Occipital lobe (tissue), 2 donors: ENCODE measurements around the gene OGFOD2. TPM values are rescaled to one million over a fixed set of nuclear protein-coding genes. Genes with fewer than 3 reads are reported as not detected.

Experiments
- DNase-seq: peaks from one replicate; lab custom pipeline; 2025; lab: John Stamatoyannopoulos, UW
- total RNA-seq: library from RNA; depleted of rRNA; stranded (reverse); fragments of >200 nt; gene quantifications from one replicate; pipeline ENCODE4 v1.2.3, GENCODE V29; 2014

OGFOD2 gene
- total RNA-seq, 1 donor from 2014 or later, result 3.3 TPM

- DNase-seq, result no peak
These were observed 23.6 kb upstream of the OGFOD2 start for GRCh38 chr12:122951406-122951805.

- peak; percentile 38 for DNase-seq
These were observed 22.8 kb upstream of the OGFOD2 start for GRCh38 chr12:122951979-122952892.

GRCh38 chr12:122955156-122955555, 19.9 kb upstream of the OGFOD2 start:
- no peak for DNase-seq

- no peak for DNase-seq
These were observed 19.0 kb upstream of the OGFOD2 start for GRCh38 chr12:122956035-122956434.

GRCh38 chr12:122958198-122958888, 16.7 kb upstream of the OGFOD2 start:
- DNase-seq, result no peak

- DNase-seq, result no peak
These were observed 15.4 kb upstream of the OGFOD2 start for GRCh38 chr12:122959566-122960192.

GRCh38 chr12:122960193-122960569, 14.9 kb upstream of the OGFOD2 start:
- no peak for DNase-seq

- no peak for DNase-seq
These were observed 13.3 kb upstream of the OGFOD2 start for GRCh38 chr12:122961531-122962329.

GRCh38 chr12:122963941-122964265, 11.1 kb upstream of the OGFOD2 start:
- peak; percentile 60 for DNase-seq

- DNase-seq, result no peak
These were observed 10.4 kb upstream of the OGFOD2 start for GRCh38 chr12:122964439-122965257.

GRCh38 chr12:122965321-122965751, 9.7 kb upstream of the OGFOD2 start:
- no peak for DNase-seq

GRCh38 chr12:122965851-122966742, 8.9 kb upstream of the OGFOD2 start, which contains the start of gene ABCB9:
Gene ABCB9 (minus strand): TSS chr12:122966463. CDS start chr12:122960235, 6,228 bp downstream.
- peak; percentile 95 for DNase-seq

- no peak for DNase-seq
These were observed 8.1 kb upstream of the OGFOD2 start for GRCh38 chr12:122966743-122967550.

- no peak for DNase-seq
These were observed 6.9 kb upstream of the OGFOD2 start for GRCh38 chr12:122968104-122968503.

GRCh38 chr12:122969676-122970075, 5.4 kb upstream of the OGFOD2 start:
- DNase-seq, result no peak

- peak; percentile 98 for DNase-seq
These were observed 661 bp upstream of the OGFOD2 start for GRCh38 chr12:122974274-122974891.

GRCh38 chr12:122975790-122976647, 975 bp downstream of the OGFOD2 start:
- no peak for DNase-seq
